Caco-2 (cell line): ENCODE results near the gene EZR. TPM values are rescaled to one million over a fixed set of nuclear protein-coding genes. Genes with fewer than 3 reads are reported as not detected.
A peak's percentile ranks its signal among the peaks of the same experiment; 100 is the strongest.

Experiments used
- BruUV-seq: library from RNA; stranded (reverse); fragments of 400-500 nt; replicated peaks from 2 replicates; lab custom pipeline; 2021; lab: Mats Ljungman, UMichigan
- CTCF ChIA-PET: fragments of 300-600 bp; sonication (Branson Sonifier 250); formaldehyde crosslinking; loops from one replicate; lab custom pipeline; 2022; ENCODE audit warnings: antibody characterized with exemption; lab: Charles Lee
- POLR2A ChIA-PET: fragments of 300-600 bp; sonication (Branson Sonifier 250); formaldehyde crosslinking; loops from one replicate; lab custom pipeline; 2022; ENCODE audit warnings: antibody characterized with exemption; lab: Charles Lee
- DNase-seq, 2 experiments: peaks; one replicate each; pipeline versions ENCODE4 v3.0.0 to v3.0.0-alpha.2; 2020 to 2022
- H3K27me3 ChIP-seq: replicated peaks from 2 replicates; pipeline ENCODE4 v1.6.0; 2011; ENCODE audit warnings: low read length; ENCODE audit not compliant: control insufficient read depth, insufficient read depth
- H3K36me3 ChIP-seq: 2 replicates; pipeline ENCODE4 v1.5.1; 2011; ENCODE audit warnings: low read length; ENCODE audit not compliant: control insufficient read depth, insufficient read depth
- H3K4me1 ChIP-seq: fragments of 250-450 bp; sonication (Bioruptor Pico); 2 replicates; pipeline ENCODE4 v1.5.1; 2020; ENCODE audit warnings: mild to moderate bottlenecking
- H3K4me3 ChIP-seq: 2 replicates; pipeline ENCODE4 v1.5.1; 2011; ENCODE audit warnings: low read depth, mild to moderate bottlenecking, control low read depth, low read length
- H3K9me3 ChIP-seq: fragments of 250-450 bp; sonication (Bioruptor Pico); 2 replicates; pipeline ENCODE4 v1.5.1; 2020; ENCODE audit warnings: mild to moderate bottlenecking, moderate library complexity
- H3K27ac Mint-ChIP-seq: one replicate; pipeline ENCODE4 v1.8.0; 2022; ENCODE audit warnings: mixed read lengths; ENCODE audit not compliant: unreplicated experiment
- H3K27me3 Mint-ChIP-seq: one replicate; pipeline ENCODE4 v1.8.0; 2022; ENCODE audit warnings: mixed read lengths; ENCODE audit not compliant: insufficient read depth, unreplicated experiment
- H3K36me3 Mint-ChIP-seq: one replicate; pipeline ENCODE4 v1.8.0; 2022; ENCODE audit warnings: mild to moderate bottlenecking, mixed read lengths; ENCODE audit not compliant: insufficient read depth, unreplicated experiment
- H3K4me1 Mint-ChIP-seq: one replicate; pipeline ENCODE4 v1.8.0; 2022; ENCODE audit warnings: low read depth, mixed read lengths; ENCODE audit not compliant: unreplicated experiment
- H3K4me3 Mint-ChIP-seq: one replicate; pipeline ENCODE4 v1.8.0; 2022; ENCODE audit warnings: mild to moderate bottlenecking, moderate library complexity, mixed read lengths; ENCODE audit not compliant: unreplicated experiment
- H3K9me3 Mint-ChIP-seq: one replicate; pipeline ENCODE4 v1.8.0; 2022; ENCODE audit warnings: mixed read lengths; ENCODE audit not compliant: unreplicated experiment
- CTCF ChIP-seq, 2 experiments: fragments of 200-600 bp in 1 of 2; IDR thresholded peaks; 1 replicate in 1 of 2; 2 replicates in 1 of 2; pipeline versions ENCODE4 v1.5.1 to v1.8.0; 2011 to 2022; ENCODE audit warnings: antibody characterized with exemption in 1 of 2, control low read depth in 1 of 2, inconsistent platforms in 1 of 2, low read depth in 1 of 2, low read length in 1 of 2, mild to moderate bottlenecking in 1 of 2, moderate library complexity in 1 of 2; ENCODE audit not compliant: insufficient read depth in 1 of 2, severe bottlenecking in 1 of 2, unreplicated experiment in 1 of 2
- intact Hi-C: fragments of 100-400 bp; cut with micrococcal nuclease; formaldehyde crosslinking; loops from one replicate; pipeline ENCODE4 v1.10.0; 2022; ENCODE audit not compliant: unreplicated experiment
- total RNA-seq: library from RNA; stranded (reverse); gene quantifications from 2 replicates; pipeline ENCODE4 v1.2.3, GENCODE V29; 2022

Gene EZR
- total RNA-seq, 1 experiment from 2014 or later = 290 TPM

- no peaks in the 10 kb centered on the region for H3K27me3 ChIP-seq
- peaks cover 14% of the 10 kb centered on the region for H3K36me3 Mint-ChIP-seq
- DNase-seq = peak; percentile 95 to 98
- CTCF ChIA-PET = interaction anchor here (0.6 to 2.2 kb wide), 2 partner anchors 16 to 109 kb away, joined by 4 to 9 read pairs; no protein-coding TSS in a partner anchor
- no peaks in the 10 kb centered on the region for H3K36me3 ChIP-seq
- POLR2A ChIA-PET = interaction anchor here (0.6 to 4.4 kb wide), 9 partner anchors 10 to 202 kb away, joined by 3 to 55 read pairs (median 4); partner anchors contain the start of gene EZR
- intact Hi-C loops = loop anchor here (1.0 kb wide), 4 partner anchors 10 to 41 kb away; no protein-coding TSS in a partner anchor
- no peaks in the 10 kb centered on the region for H3K9me3 Mint-ChIP-seq
- TF ChIP-seq CTCF (IDR thresholded peaks at IDR 0.05; ENCODE audit: insufficient read depth in 1 of 2, low read depth in 1 of 2, low read length in 1 of 2, severe bottlenecking in 1 of 2, unreplicated experiment in 1 of 2) = no peak
- H3K4me3 Mint-ChIP-seq = no peak overlapping the region
- H3K9me3 ChIP-seq = peaks cover under 1% of the 10 kb centered on the region; the same call in 1 of the 2 replicates
- peaks cover 64% of the 10 kb centered on the region for H3K4me1 ChIP-seq
- H3K27me3 Mint-ChIP-seq = no peaks in the 10 kb centered on the region
- H3K4me1 Mint-ChIP-seq = peaks cover 27% of the 10 kb centered on the region
- H3K4me3 ChIP-seq = peak overlapping the region; percentile 21
- H3K27ac Mint-ChIP-seq = no peak overlapping the region
- BruUV-seq = no TSS peak
Measured at GRCh38 chr6:158853072-158853879, 34.1 kb upstream of the EZR start.

GRCh38 chr6:158852312-158853071 is 33.3 kb upstream of the EZR start:
- H3K9me3 Mint-ChIP-seq = no peaks in the 10 kb centered on the region
- H3K27ac Mint-ChIP-seq = no peak overlapping the region

More at GRCh38 chr6:158852312-158853071, 33.3 kb upstream of the EZR start:
- no peak overlapping the region for H3K4me3 Mint-ChIP-seq
- BruUV-seq = TSS peak; percentile 79
- Histone ChIP-seq H3K4me1 (peaks cover 68% of the 10 kb centered on the region), H3K9me3 (peaks cover 4% of the 10 kb centered on the region; the same call in 1 of the 2 replicates), H3K27me3 (no peaks in the 10 kb centered on the region), H3K36me3 (no peaks in the 10 kb centered on the region), H3K4me3 (no peak overlapping the region; the same call in 1 of the 2 replicates)
- H3K27me3 Mint-ChIP-seq = no peaks in the 10 kb centered on the region
- peaks cover 28% of the 10 kb centered on the region for H3K4me1 Mint-ChIP-seq
- intact Hi-C loops = loop anchor here (1.0 kb wide), 4 partner anchors 11 to 42 kb away; no protein-coding TSS in a partner anchor
- peaks cover 12% of the 10 kb centered on the region for H3K36me3 Mint-ChIP-seq
- no peak for DNase-seq
- TF ChIP-seq CTCF (IDR thresholded peaks at IDR 0.05; ENCODE audit: insufficient read depth in 1 of 2, low read depth in 1 of 2, low read length in 1 of 2, severe bottlenecking in 1 of 2, unreplicated experiment in 1 of 2) = no peak
- CTCF ChIA-PET = interaction anchor here (2.2 kb wide), 1 partner anchor 17 kb away, joined by 9 read pairs; no protein-coding TSS in a partner anchor
- POLR2A ChIA-PET = interaction anchor here (4.4 kb wide), 1 partner anchor 17 kb away, joined by 55 read pairs; no protein-coding TSS in a partner anchor
